HL-60 (cell line): ENCODE results near the gene AADACL3.

Experiments
- DNase-seq, 2 experiments: peaks; one replicate each; pipeline ENCODE4 v3.0.0-alpha.2; 2010 to 2020; ENCODE audit warnings: low read depth in 1 of 2, low spot score in 1 of 2
- H3K27ac ChIP-seq: fragments of 250-450 bp; sonication (Bioruptor Pico); replicated peaks from 2 replicates; pipeline ENCODE4 v1.5.1; 2020; ENCODE audit warnings: mild to moderate bottlenecking, moderate library complexity
- H3K27me3 ChIP-seq: fragments of 250-450 bp; sonication (Bioruptor Pico); 2 replicates; pipeline ENCODE4 v1.5.1; 2021; ENCODE audit warnings: mild to moderate bottlenecking, moderate library complexity; ENCODE audit not compliant: insufficient read depth, poor library complexity, severe bottlenecking
- H3K4me3 ChIP-seq: replicated peaks from 2 replicates; pipeline ENCODE4 v1.5.1; 2011; ENCODE audit warnings: mild to moderate bottlenecking, control low read depth, low read length; ENCODE audit not compliant: insufficient read depth
- GABPA ChIP-seq: IDR thresholded peaks from 2 replicates; pipeline ENCODE4 v1.6.1; 2012; ENCODE audit warnings: low read depth
- POLR2AphosphoS5 ChIP-seq: IDR thresholded peaks from 2 replicates; pipeline ENCODE4 v1.6.1; 2012; ENCODE audit warnings: low read depth
- SPI1 ChIP-seq: IDR thresholded peaks from 2 replicates; pipeline ENCODE4 v1.6.1; 2012; ENCODE audit warnings: low read depth, mild to moderate bottlenecking, borderline replicate concordance
- TF ChIP-seq, protein P1 (sequence below): IDR thresholded peaks from one replicate; pipeline ENCODE4 v1.5.1; 2011; ENCODE audit warnings: low read length, control low read depth, inconsistent platforms; ENCODE audit not compliant: insufficient read depth
- TF ChIP-seq, protein P2 (sequence below): IDR thresholded peaks from 2 replicates; pipeline ENCODE4 v1.6.1; 2012; ENCODE audit warnings: low read depth; ENCODE audit not compliant: insufficient replicate concordance

Gene AADACL3

DNA sequence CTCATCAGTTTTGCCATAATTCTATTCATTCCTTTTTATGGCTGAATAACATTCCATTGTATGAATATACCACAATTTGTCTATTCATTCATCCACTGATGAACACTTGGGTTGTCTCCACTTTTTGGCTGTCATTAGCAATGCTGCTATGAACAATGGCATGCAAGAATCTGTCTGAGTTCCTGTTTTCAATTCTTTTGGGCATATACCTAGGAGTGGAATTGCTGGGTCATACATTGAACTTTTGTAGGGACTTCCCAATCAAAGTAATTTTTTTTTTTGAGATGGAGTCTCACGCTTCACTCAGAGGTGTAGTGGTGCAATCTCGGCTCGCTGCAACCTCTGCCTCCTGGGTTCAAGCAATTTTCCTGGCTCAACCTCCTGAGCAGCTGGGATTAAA lies 37.1 kb upstream of the AADACL3 start:
- no peak for DNase-seq
- TF ChIP-seq POLR2AphosphoS5 (no peak), GABPA (no peak), SPI1 (no peak)
- TF ChIP-seq, protein P1, sequence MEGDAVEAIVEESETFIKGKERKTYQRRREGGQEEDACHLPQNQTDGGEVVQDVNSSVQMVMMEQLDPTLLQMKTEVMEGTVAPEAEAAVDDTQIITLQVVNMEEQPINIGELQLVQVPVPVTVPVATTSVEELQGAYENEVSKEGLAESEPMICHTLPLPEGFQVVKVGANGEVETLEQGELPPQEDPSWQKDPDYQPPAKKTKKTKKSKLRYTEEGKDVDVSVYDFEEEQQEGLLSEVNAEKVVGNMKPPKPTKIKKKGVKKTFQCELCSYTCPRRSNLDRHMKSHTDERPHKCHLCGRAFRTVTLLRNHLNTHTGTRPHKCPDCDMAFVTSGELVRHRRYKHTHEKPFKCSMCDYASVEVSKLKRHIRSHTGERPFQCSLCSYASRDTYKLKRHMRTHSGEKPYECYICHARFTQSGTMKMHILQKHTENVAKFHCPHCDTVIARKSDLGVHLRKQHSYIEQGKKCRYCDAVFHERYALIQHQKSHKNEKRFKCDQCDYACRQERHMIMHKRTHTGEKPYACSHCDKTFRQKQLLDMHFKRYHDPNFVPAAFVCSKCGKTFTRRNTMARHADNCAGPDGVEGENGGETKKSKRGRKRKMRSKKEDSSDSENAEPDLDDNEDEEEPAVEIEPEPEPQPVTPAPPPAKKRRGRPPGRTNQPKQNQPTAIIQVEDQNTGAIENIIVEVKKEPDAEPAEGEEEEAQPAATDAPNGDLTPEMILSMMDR = no peak
- TF ChIP-seq, protein P2, sequence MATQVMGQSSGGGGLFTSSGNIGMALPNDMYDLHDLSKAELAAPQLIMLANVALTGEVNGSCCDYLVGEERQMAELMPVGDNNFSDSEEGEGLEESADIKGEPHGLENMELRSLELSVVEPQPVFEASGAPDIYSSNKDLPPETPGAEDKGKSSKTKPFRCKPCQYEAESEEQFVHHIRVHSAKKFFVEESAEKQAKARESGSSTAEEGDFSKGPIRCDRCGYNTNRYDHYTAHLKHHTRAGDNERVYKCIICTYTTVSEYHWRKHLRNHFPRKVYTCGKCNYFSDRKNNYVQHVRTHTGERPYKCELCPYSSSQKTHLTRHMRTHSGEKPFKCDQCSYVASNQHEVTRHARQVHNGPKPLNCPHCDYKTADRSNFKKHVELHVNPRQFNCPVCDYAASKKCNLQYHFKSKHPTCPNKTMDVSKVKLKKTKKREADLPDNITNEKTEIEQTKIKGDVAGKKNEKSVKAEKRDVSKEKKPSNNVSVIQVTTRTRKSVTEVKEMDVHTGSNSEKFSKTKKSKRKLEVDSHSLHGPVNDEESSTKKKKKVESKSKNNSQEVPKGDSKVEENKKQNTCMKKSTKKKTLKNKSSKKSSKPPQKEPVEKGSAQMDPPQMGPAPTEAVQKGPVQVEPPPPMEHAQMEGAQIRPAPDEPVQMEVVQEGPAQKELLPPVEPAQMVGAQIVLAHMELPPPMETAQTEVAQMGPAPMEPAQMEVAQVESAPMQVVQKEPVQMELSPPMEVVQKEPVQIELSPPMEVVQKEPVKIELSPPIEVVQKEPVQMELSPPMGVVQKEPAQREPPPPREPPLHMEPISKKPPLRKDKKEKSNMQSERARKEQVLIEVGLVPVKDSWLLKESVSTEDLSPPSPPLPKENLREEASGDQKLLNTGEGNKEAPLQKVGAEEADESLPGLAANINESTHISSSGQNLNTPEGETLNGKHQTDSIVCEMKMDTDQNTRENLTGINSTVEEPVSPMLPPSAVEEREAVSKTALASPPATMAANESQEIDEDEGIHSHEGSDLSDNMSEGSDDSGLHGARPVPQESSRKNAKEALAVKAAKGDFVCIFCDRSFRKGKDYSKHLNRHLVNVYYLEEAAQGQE = no peak
- H3K27me3 ChIP-seq = peaks cover 3% of the 10 kb centered on the region
- H3K27ac ChIP-seq = no peak overlapping the region
- no peak overlapping the region for H3K4me3 ChIP-seq

DNA sequence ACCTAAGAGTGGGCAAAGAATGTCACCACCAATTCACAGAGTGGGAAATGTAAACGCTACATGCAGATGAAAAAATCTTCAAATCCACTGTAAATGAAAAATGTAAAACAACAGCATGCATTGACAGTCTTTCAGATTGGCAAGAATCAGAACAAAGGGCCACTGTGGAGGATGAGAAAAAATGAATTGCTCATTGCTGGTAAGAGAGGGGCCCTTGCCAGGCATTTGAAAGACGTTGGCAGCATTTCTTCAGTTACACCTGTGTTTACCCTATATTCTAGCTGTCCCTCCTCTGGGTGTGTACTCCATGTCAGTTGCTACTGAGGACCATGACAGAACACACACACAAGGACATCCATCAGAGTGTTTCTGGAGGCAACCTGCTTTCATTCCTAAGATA lies 25.8 kb upstream of the AADACL3 start:
- Histone ChIP-seq H3K27me3 (no peaks in the 10 kb centered on the region), H3K27ac (no peak overlapping the region), H3K4me3 (no peak overlapping the region)
- no peak for TF ChIP-seq GABPA
- TF ChIP-seq POLR2AphosphoS5 = no peak
- TF ChIP-seq SPI1 = no peak
- TF ChIP-seq, protein P2 = no peak
- TF ChIP-seq, protein P1 = no peak
- no peak for DNase-seq

DNA sequence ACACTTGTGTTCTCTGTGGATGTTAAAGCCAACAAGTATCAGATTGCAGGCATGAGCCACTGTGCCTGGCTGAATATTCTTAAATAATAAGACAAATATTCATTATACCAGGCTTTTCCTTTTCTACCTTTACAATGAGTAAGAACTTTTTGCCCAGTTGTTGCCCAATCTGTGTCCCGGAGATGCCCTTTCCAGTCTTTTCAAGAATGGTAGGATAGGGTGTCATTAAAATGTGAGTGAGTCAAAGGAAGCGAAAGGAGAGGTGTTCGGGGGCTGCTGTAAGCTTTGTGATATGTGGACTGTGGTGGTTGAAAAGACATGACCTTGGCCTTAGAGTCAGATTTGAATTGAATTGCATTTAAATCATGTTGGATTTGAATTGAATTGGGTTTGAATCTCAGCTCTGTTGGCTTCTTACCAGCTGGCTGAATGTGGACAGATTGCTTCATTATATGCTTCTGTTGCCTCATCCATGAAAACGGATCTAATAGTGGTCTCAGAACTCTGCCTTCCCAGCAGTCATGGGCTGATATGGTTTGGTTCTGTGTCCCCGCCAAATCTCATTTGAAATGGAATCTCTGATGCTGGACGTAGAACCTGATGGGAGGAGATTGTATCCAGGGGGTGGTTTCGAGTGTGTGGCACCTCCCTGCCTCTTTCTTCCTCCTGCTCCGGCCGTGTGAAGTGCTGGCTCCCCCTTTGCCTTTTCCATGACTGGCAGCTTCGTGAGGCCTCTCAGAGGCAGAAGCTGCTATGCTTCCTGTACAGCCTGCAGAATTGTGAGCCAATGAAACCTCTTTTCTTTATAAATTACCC lies 22.7 kb upstream of the AADACL3 start:
- no peak overlapping the region for H3K4me3 ChIP-seq
- DNase-seq = no peak
- TF ChIP-seq, protein P1 = no peak
- TF ChIP-seq POLR2AphosphoS5 = no peak
- no peak for TF ChIP-seq GABPA
- TF ChIP-seq, protein P2 = no peak
- no peak for TF ChIP-seq SPI1
- H3K27me3 ChIP-seq = no peaks in the 10 kb centered on the region
- H3K27ac ChIP-seq = no peak overlapping the region
